Liver (tissue), 9 donors: Measurements from ENCODE around the gene SLC39A12. TPM values are rescaled to one million over a fixed set of nuclear protein-coding genes. Genes with fewer than 3 reads are reported as not detected.
A peak's percentile ranks its signal among the peaks of the same experiment; 100 is the strongest.

Experiments used
- DNase-seq: peaks from one replicate; pipeline ENCODE4 v3.0.0-alpha.2; 2017; ENCODE audit warnings: low spot score
- H3K27ac ChIP-seq, 2 donors: one replicate each; pipeline ENCODE4 v1.7.0; 2013; ENCODE audit warnings: inconsistent platforms in 2 of 2, low read length in 2 of 2, control low read depth in 1 of 2, low read depth in 1 of 2, mild to moderate bottlenecking in 1 of 2
- H3K27me3 ChIP-seq, 4 donors: one replicate each; pipeline versions ENCODE4 v1.6.1 to v1.7.0; 2013; ENCODE audit warnings: low read length in 3 of 4, inconsistent platforms in 1 of 4, mild to moderate bottlenecking in 1 of 4, moderate library complexity in 1 of 4; ENCODE audit not compliant: control insufficient read depth in 4 of 4, insufficient read depth in 4 of 4
- H3K36me3 ChIP-seq, 4 donors: one replicate each; pipeline versions ENCODE4 v1.6.1 to v1.7.0; 2013; ENCODE audit warnings: low read length in 3 of 4, mild to moderate bottlenecking in 3 of 4, low read depth in 1 of 4, moderate library complexity in 1 of 4; ENCODE audit not compliant: control insufficient read depth in 4 of 4, insufficient read depth in 3 of 4
- H3K4me1 ChIP-seq, 4 donors: one replicate each; pipeline versions ENCODE4 v1.6.1 to v1.7.0; 2013; ENCODE audit warnings: low read length in 3 of 4, mild to moderate bottlenecking in 3 of 4, moderate library complexity in 1 of 4; ENCODE audit not compliant: control insufficient read depth in 4 of 4, insufficient read depth in 4 of 4
- H3K4me3 ChIP-seq, 3 donors: one replicate each; pipeline versions ENCODE4 v1.6.1 to v1.7.0; 2013; ENCODE audit warnings: low read length in 3 of 3, control low read depth in 1 of 3, low read depth in 1 of 3, mild to moderate bottlenecking in 1 of 3
- H3K9ac ChIP-seq, 2 donors: one replicate each; pipeline ENCODE4 v1.7.0; 2013; ENCODE audit warnings: low read length in 2 of 2, mild to moderate bottlenecking in 2 of 2, moderate library complexity in 2 of 2, control low read depth in 1 of 2, low read depth in 1 of 2
- H3K9me3 ChIP-seq, 4 donors: one replicate each; pipeline versions ENCODE4 v1.6.1 to v1.7.0; 2013; ENCODE audit warnings: low read length in 3 of 4; ENCODE audit not compliant: control insufficient read depth in 4 of 4
- EGR1 ChIP-seq, 2 donors: IDR thresholded peaks; 2 replicates each; pipeline ENCODE4 v1.6.1; 2016 to 2018; ENCODE audit warnings: antibody characterized with exemption in 2 of 2, low read depth in 2 of 2
- FOXA1 ChIP-seq: IDR thresholded peaks from 2 replicates; pipeline ENCODE4 v1.6.1; 2016; ENCODE audit warnings: antibody characterized with exemption
- FOXA2 ChIP-seq: IDR thresholded peaks from 2 replicates; pipeline ENCODE4 v1.6.1; 2016; ENCODE audit warnings: antibody characterized with exemption
- GABPA ChIP-seq, 2 donors: IDR thresholded peaks in 1 of 2; conservative IDR thresholded peaks in 1 of 2; 2 replicates each; pipeline ENCODE4 v1.6.1; 2016; ENCODE audit warnings: antibody characterized with exemption in 2 of 2, mild to moderate bottlenecking in 1 of 2, moderate library complexity in 1 of 2
- HNF4A ChIP-seq, 2 donors: conservative IDR thresholded peaks; 2 replicates each; pipeline ENCODE4 v1.6.1; 2016; ENCODE audit warnings: antibody characterized with exemption in 2 of 2, mild to moderate bottlenecking in 2 of 2
- JUND ChIP-seq, 2 donors: IDR thresholded peaks; 2 replicates each; pipeline ENCODE4 v1.6.1; 2016; ENCODE audit warnings: antibody characterized with exemption in 2 of 2
- RAD21 ChIP-seq, 2 donors: IDR thresholded peaks; 2 replicates each; pipeline ENCODE4 v1.6.1; 2016; ENCODE audit warnings: antibody characterized with exemption in 2 of 2, mild to moderate bottlenecking in 2 of 2
- RXRA ChIP-seq, 2 donors: IDR thresholded peaks; 2 replicates each; pipeline ENCODE4 v1.6.1; 2017 to 2018; ENCODE audit warnings: antibody characterized with exemption in 2 of 2, mild to moderate bottlenecking in 1 of 2
- YY1 ChIP-seq: IDR thresholded peaks from 2 replicates; pipeline ENCODE4 v1.6.1; 2016; ENCODE audit warnings: antibody characterized with exemption, mild to moderate bottlenecking
- WGBS: extraction: QIAGEN DNeasy Blood & Tissue Kit; methylation state at CpG from one replicate; pipeline ENCODE4 v1.1.7; 2013; 5-methylcytosine and 5-hydroxymethylcytosine counted together
- polyA plus RNA-seq, 2 donors: library from polyadenylated mRNA; stranded (reverse) in 1 of 2; unstranded in 1 of 2; fragments of 200-250 nt in 1 of 2; fragments of >200 nt in 1 of 2; fragmentation: Nextera tagmentation in 1 of 2; extraction: Ambion mirVana in 1 of 2; gene quantifications; one replicate each; pipeline versions ENCODE4 v1.2.1 to v1.2.3, GENCODE V29; 2013 to 2015
- total RNA-seq, 2 donors: library from RNA; depleted of rRNA; stranded (reverse); fragments of >200 nt; gene quantifications; one replicate each; pipeline ENCODE4 v1.2.3, GENCODE V29; 2014
- TF ChIP-seq, protein P1 (sequence below): fragments of 150-350 bp; IDR thresholded peaks from 2 replicates; pipeline ENCODE4 v1.5.1; 2017; ENCODE audit warnings: improper control_type of control experiment, low read depth, low read length; ENCODE audit not compliant: missing input control
- TF ChIP-seq, protein P2 (sequence below): IDR thresholded peaks from 2 replicates; pipeline ENCODE4 v1.6.1; 2016; ENCODE audit warnings: antibody characterized with exemption
- TF ChIP-seq, protein P3 (sequence below): IDR thresholded peaks from 2 replicates; pipeline ENCODE4 v1.6.1; 2016; ENCODE audit warnings: antibody characterized with exemption
- TF ChIP-seq, protein P4 (sequence below): IDR thresholded peaks from 2 replicates; pipeline ENCODE4 v1.6.1; 2016; ENCODE audit warnings: antibody characterized with exemption, mild to moderate bottlenecking
- donor health status: healthy.
- donor health status: healthy.
- donor health status: healthy.
- donor health status: healthy.
- donor health status: healthy.

Gene SLC39A12
- total and polyA plus RNA-seq, 4 donors = 0.05 to 0.08 TPM; not detected in 2

DNA sequence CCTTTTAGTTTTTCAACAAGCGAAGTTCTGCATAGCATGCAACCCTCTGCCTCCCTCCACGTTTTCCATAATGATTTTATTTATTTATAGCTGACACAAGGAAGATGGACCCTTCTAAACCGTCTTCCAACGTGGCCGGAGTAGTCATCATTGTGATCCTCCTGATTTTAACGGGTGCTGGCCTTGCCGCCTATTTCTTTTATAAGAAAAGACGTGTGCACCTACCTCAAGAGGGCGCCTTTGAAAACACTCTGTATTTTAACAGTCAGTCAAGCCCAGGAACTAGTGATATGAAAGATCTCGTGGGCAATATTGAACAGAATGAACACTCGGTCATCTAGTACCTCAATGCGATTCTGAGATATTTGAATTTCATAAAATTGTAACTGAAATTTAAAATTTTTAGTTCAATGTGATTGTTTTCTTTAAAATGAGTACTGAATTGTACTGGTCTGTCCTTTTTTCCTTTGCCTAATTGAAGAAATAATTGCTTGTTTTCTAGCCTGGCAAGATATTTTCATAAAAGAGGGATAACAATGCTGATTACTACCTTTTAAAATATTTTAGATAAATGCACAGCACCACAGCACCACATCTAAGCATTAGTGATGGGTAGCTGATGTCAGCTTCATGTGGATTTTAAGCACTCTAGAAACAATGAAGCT lies 41.5 kb upstream of the SLC39A12 start:
- TF ChIP-seq FOXA1 (no peak), JUND (IDR thresholded peaks at IDR 0.05) (no peak), GABPA (IDR thresholded peaks at IDR 0.05 in 1 of 2, conservative IDR thresholded peaks at IDR 0.05 in 1 of 2) (no peak), HNF4A (conservative IDR thresholded peaks at IDR 0.05) (no peak), RAD21 (IDR thresholded peaks at IDR 0.05) (peak; percentile 64 to 73), FOXA2 (no peak), YY1 (no peak)
- TF ChIP-seq, protein P1, sequence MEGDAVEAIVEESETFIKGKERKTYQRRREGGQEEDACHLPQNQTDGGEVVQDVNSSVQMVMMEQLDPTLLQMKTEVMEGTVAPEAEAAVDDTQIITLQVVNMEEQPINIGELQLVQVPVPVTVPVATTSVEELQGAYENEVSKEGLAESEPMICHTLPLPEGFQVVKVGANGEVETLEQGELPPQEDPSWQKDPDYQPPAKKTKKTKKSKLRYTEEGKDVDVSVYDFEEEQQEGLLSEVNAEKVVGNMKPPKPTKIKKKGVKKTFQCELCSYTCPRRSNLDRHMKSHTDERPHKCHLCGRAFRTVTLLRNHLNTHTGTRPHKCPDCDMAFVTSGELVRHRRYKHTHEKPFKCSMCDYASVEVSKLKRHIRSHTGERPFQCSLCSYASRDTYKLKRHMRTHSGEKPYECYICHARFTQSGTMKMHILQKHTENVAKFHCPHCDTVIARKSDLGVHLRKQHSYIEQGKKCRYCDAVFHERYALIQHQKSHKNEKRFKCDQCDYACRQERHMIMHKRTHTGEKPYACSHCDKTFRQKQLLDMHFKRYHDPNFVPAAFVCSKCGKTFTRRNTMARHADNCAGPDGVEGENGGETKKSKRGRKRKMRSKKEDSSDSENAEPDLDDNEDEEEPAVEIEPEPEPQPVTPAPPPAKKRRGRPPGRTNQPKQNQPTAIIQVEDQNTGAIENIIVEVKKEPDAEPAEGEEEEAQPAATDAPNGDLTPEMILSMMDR = peak; percentile 34
- TF ChIP-seq, protein P2, sequence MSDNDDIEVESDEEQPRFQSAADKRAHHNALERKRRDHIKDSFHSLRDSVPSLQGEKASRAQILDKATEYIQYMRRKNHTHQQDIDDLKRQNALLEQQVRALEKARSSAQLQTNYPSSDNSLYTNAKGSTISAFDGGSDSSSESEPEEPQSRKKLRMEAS = no peak
- TF ChIP-seq, protein P3, sequence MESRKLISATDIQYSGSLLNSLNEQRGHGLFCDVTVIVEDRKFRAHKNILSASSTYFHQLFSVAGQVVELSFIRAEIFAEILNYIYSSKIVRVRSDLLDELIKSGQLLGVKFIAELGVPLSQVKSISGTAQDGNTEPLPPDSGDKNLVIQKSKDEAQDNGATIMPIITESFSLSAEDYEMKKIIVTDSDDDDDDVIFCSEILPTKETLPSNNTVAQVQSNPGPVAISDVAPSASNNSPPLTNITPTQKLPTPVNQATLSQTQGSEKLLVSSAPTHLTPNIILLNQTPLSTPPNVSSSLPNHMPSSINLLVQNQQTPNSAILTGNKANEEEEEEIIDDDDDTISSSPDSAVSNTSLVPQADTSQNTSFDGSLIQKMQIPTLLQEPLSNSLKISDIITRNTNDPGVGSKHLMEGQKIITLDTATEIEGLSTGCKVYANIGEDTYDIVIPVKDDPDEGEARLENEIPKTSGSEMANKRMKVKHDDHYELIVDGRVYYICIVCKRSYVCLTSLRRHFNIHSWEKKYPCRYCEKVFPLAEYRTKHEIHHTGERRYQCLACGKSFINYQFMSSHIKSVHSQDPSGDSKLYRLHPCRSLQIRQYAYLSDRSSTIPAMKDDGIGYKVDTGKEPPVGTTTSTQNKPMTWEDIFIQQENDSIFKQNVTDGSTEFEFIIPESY = no peak
- TF ChIP-seq, protein P4, sequence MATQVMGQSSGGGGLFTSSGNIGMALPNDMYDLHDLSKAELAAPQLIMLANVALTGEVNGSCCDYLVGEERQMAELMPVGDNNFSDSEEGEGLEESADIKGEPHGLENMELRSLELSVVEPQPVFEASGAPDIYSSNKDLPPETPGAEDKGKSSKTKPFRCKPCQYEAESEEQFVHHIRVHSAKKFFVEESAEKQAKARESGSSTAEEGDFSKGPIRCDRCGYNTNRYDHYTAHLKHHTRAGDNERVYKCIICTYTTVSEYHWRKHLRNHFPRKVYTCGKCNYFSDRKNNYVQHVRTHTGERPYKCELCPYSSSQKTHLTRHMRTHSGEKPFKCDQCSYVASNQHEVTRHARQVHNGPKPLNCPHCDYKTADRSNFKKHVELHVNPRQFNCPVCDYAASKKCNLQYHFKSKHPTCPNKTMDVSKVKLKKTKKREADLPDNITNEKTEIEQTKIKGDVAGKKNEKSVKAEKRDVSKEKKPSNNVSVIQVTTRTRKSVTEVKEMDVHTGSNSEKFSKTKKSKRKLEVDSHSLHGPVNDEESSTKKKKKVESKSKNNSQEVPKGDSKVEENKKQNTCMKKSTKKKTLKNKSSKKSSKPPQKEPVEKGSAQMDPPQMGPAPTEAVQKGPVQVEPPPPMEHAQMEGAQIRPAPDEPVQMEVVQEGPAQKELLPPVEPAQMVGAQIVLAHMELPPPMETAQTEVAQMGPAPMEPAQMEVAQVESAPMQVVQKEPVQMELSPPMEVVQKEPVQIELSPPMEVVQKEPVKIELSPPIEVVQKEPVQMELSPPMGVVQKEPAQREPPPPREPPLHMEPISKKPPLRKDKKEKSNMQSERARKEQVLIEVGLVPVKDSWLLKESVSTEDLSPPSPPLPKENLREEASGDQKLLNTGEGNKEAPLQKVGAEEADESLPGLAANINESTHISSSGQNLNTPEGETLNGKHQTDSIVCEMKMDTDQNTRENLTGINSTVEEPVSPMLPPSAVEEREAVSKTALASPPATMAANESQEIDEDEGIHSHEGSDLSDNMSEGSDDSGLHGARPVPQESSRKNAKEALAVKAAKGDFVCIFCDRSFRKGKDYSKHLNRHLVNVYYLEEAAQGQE = no peak
- no peak for DNase-seq
- Histone ChIP-seq H3K9me3 (no peaks in the 10 kb centered on the region), H3K27ac (no peak overlapping the region), H3K36me3 (no peaks in the 10 kb centered on the region), H3K4me3 (no peak overlapping the region), H3K4me1 (no peaks in the 10 kb centered on the region), H3K27me3 (peaks cover 0 to 3% (median under 1%) of the 10 kb centered on the region in 4 donors), H3K9ac (no peak overlapping the region)
- WGBS = 23% methylated on average over 12 of the region's 12 CpGs

DNA sequence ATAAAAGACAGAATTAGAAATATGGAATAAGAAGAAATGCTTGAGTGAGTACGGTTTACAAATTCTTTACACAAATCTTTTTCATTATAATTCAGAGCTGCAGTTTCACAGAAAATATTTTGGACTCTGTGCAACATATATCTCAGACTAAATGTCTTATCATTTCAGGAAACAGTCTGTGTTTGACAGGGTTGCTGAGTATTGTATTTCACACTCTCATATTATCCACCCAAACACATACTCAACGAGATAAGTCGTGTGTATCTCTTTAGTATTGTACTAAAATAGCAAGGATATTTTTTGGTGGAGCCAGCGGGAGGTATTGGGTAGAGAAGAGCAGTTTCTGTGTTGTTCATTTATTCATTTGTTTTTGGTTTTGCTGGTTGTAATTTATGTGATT lies 39.0 kb upstream of the SLC39A12 start:
- H3K27ac ChIP-seq = no peak overlapping the region
- H3K4me3 ChIP-seq = no peak overlapping the region
- 44% methylated on average over 4 of the region's 4 CpGs for WGBS
- TF ChIP-seq EGR1 (IDR thresholded peaks at IDR 0.05; ENCODE audit: low read depth in 2 of 2) (no peak), FOXA1 (no peak), YY1 (no peak), RAD21 (IDR thresholded peaks at IDR 0.05) (no peak), HNF4A (conservative IDR thresholded peaks at IDR 0.05) (no peak), RXRA (IDR thresholded peaks at IDR 0.05) (no peak)
- no peak overlapping the region for H3K9ac ChIP-seq
- peaks cover 0 to 1% (median 0%) of the 10 kb centered on the region in 4 donors for H3K9me3 ChIP-seq
- peaks cover 0 to 3% (median under 1%) of the 10 kb centered on the region in 4 donors for H3K27me3 ChIP-seq
- no peaks in the 10 kb centered on the region for H3K4me1 ChIP-seq
- no peak for DNase-seq
- no peaks in the 10 kb centered on the region for H3K36me3 ChIP-seq
